Neural cell (in vitro differentiated cells): ENCODE data around the gene NAALADL1. TPM values are rescaled to one million over a fixed set of nuclear protein-coding genes. Genes with fewer than 3 reads are reported as not detected.

Experiments used
- H2AFZ ChIP-seq: fragments of 200-600, 300-800 bp; sonication (generic), shearing (Covaris generic); 2 replicates; pipeline ENCODE4 v1.6.0; 2014; ENCODE audit warnings: low read depth, mild to moderate bottlenecking, antibody characterized with exemption, low read length, moderate library complexity
- H3F3A ChIP-seq: fragments of 200-600 bp; shearing (Covaris generic); 2 replicates; pipeline ENCODE4 v1.6.1; 2016; ENCODE audit warnings: mild to moderate bottlenecking, moderate library complexity, mixed read lengths, antibody characterized with exemption, low read length; ENCODE audit not compliant: insufficient read depth, poor library complexity, severe bottlenecking
- H3K27ac ChIP-seq: fragments of 200-600, 300-800 bp; sonication (generic), shearing (Covaris generic); 2 replicates; pipeline ENCODE4 v1.5.1; 2014; ENCODE audit warnings: mild to moderate bottlenecking, low read length, moderate library complexity
- H3K27me3 ChIP-seq: fragments of 300-800, 200-600 bp; sonication (generic), shearing (Covaris generic); 2 replicates; pipeline ENCODE4 v1.6.0; 2014; ENCODE audit warnings: mild to moderate bottlenecking, low read depth, low read length, moderate library complexity; ENCODE audit not compliant: insufficient read depth
- H3K36me3 ChIP-seq: fragments of 300-800, 200-600 bp; sonication (generic), shearing (Covaris generic); 2 replicates; pipeline ENCODE4 v1.5.1; 2014; ENCODE audit warnings: mild to moderate bottlenecking, antibody characterized with exemption, low read length, moderate library complexity; ENCODE audit not compliant: insufficient read depth
- H3K4me2 ChIP-seq: fragments of 300-800, 200-600 bp; sonication (generic), shearing (Covaris generic); 2 replicates; pipeline ENCODE4 v1.6.0; 2014; ENCODE audit warnings: mild to moderate bottlenecking, low read length
- H3K4me3 ChIP-seq: fragments of 300-800, 200-600 bp; sonication (generic), shearing (Covaris generic); 2 replicates; pipeline ENCODE4 v1.5.1; 2014; ENCODE audit warnings: mild to moderate bottlenecking, low read length, moderate library complexity
- H3K79me2 ChIP-seq: fragments of 200-600 bp; shearing (Covaris generic); replicated peaks from 2 replicates; pipeline ENCODE4 v1.6.0; 2014; ENCODE audit warnings: mild to moderate bottlenecking, low read length, moderate library complexity; ENCODE audit not compliant: insufficient read depth
- H3K9ac ChIP-seq: fragments of 300-800, 200-600 bp; sonication (generic), shearing (Covaris generic); 2 replicates; pipeline ENCODE4 v1.6.1; 2016; ENCODE audit warnings: mild to moderate bottlenecking, low read length, mixed read lengths
- H3K9me2 ChIP-seq: fragments of 200-600 bp; shearing (Covaris generic); 2 replicates; pipeline ENCODE4 v1.6.1; 2016; ENCODE audit warnings: mild to moderate bottlenecking, low read length, mixed read lengths; ENCODE audit not compliant: insufficient read depth
- H3K9me3 ChIP-seq: fragments of 200-600, 300-800 bp; sonication (generic), shearing (Covaris generic); 2 replicates; pipeline ENCODE4 v1.6.1; 2016; ENCODE audit warnings: mild to moderate bottlenecking, mixed run types, low read length, moderate library complexity, mixed read lengths
- H4K20me1 ChIP-seq: fragments of 200-600 bp; shearing (Covaris generic); 2 replicates; pipeline ENCODE4 v1.6.1; 2016; ENCODE audit warnings: mild to moderate bottlenecking, mixed run types; ENCODE audit not compliant: insufficient read depth
- CTCF ChIP-seq: fragments of 450-650 bp; IDR thresholded peaks from 2 replicates; pipeline ENCODE4 v1.5.1; 2014; ENCODE audit warnings: antibody characterized with exemption, mild to moderate bottlenecking, moderate library complexity; ENCODE audit not compliant: poor library complexity, severe bottlenecking
- EP300 ChIP-seq: fragments of 450-650 bp; conservative IDR thresholded peaks from 2 replicates; pipeline ENCODE4 v1.6.1; 2014; ENCODE audit warnings: antibody characterized with exemption, mild to moderate bottlenecking, moderate library complexity; ENCODE audit not compliant: poor library complexity, severe bottlenecking
- EZH2 ChIP-seq: fragments of 200-600, 300-800 bp; shearing (Covaris generic), sonication (generic); IDR thresholded peaks from 2 replicates; pipeline ENCODE4 v1.6.1; 2014; ENCODE audit warnings: antibody characterized with exemption, low read length, borderline replicate concordance, mild to moderate bottlenecking; ENCODE audit not compliant: insufficient read depth, poor library complexity, severe bottlenecking
- MXI1 ChIP-seq: fragments of 450-650 bp; conservative IDR thresholded peaks from 2 replicates; pipeline ENCODE4 v1.6.1; 2014; ENCODE audit warnings: antibody characterized with exemption, mild to moderate bottlenecking; ENCODE audit not compliant: poor library complexity, severe bottlenecking
- POLR2AphosphoS5 ChIP-seq: IDR thresholded peaks from 2 replicates; pipeline ENCODE4 v1.6.1; 2012
- RAD21 ChIP-seq: fragments of 450-650 bp; conservative IDR thresholded peaks from 2 replicates; pipeline ENCODE4 v1.6.1; 2014; ENCODE audit warnings: antibody characterized with exemption, mild to moderate bottlenecking, moderate library complexity
- REST ChIP-seq: IDR thresholded peaks from 2 replicates; pipeline ENCODE4 v1.6.1; 2012; ENCODE audit warnings: borderline replicate concordance
- SMC3 ChIP-seq: fragments of 450-650 bp; conservative IDR thresholded peaks from 2 replicates; pipeline ENCODE4 v1.6.1; 2014; ENCODE audit warnings: antibody characterized with exemption, mild to moderate bottlenecking, moderate library complexity; ENCODE audit not compliant: poor library complexity
- TAF1 ChIP-seq: IDR thresholded peaks from 2 replicates; pipeline ENCODE4 v1.6.1; 2012; ENCODE audit warnings: low read depth
- polyA plus RNA-seq: library from polyadenylated mRNA; depleted of rRNA; stranded (reverse); fragments of >200 nt; gene quantifications from 2 replicates; pipeline ENCODE4 v1.2.3, GENCODE V29; 2014

The NAALADL1 gene
- polyA plus RNA-seq, 1 donor from 2014 or later, result not detected

DNA sequence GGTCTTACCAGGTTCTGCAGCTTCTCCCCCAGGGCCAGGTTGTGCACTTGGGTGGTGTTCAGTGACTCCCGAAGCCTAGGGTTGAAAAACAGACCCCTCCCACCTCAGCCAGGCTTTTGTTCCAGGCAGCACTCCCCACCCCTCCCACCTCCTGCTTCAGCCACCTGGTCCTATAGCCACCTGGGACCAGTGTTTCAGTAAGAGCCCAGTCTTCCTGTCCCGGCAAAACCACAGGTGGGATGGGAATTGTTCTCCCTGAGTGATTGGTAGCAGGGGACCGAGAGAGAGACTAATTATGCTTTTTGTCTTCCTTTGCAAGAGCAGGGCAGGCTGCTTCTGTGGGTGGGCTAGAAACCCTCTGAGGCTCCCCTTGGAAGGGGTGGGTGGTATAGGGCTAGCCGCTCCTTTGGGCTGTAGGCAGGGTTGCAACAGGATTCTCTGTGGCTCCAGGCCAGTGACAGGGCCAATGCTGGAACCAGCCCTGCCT, 8.5 kb upstream of the NAALADL1 start:
- no peak overlapping the region for H3K4me3 ChIP-seq
- H3K27ac ChIP-seq, result no peak overlapping the region
- H3K9me2 ChIP-seq, result no peaks in the 10 kb centered on the region
- no peaks in the 10 kb centered on the region for H3K9me3 ChIP-seq
- no peaks in the 10 kb centered on the region for H3K36me3 ChIP-seq
- H3K27me3 ChIP-seq, result no peaks in the 10 kb centered on the region
- H3K9ac ChIP-seq, result no peak overlapping the region
- no peaks in the 10 kb centered on the region for H3F3A ChIP-seq
- no peaks in the 10 kb centered on the region for H3K79me2 ChIP-seq
- H3K4me2 ChIP-seq, result no peak overlapping the region
- H4K20me1 ChIP-seq, result no peaks in the 10 kb centered on the region
- no peak overlapping the region for H2AFZ ChIP-seq
- TF ChIP-seq EP300 (no peak), EZH2 (no peak), TAF1 (no peak), SMC3 (no peak), RAD21 (no peak), POLR2AphosphoS5 (no peak), MXI1 (no peak), REST (no peak), CTCF (no peak)

DNA sequence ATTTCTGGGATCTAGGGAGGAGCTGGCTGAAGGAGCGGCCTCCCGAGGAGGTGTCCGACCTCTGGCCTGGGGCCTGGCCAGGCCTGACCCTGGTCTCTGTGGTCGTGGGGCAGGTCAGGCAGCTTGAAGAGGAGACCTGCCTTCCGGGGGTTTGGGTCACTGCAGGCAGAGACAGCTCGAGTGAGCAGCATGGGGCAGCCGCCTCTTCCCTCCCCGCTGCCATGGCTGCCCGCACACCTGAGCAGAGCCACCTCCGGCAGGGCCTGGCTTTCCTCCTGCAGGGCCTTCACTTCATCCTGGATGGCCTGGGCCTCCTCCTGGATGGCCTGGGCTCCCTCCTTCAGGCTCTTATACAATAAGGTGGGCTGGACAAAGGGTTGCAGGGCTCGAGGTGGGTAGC, 8.0 kb upstream of the NAALADL1 start:
- no peak overlapping the region for H2AFZ ChIP-seq
- no peak overlapping the region for H3K9ac ChIP-seq
- no peak overlapping the region for H3K27ac ChIP-seq
- H3K4me2 ChIP-seq, result no peak overlapping the region
- no peaks in the 10 kb centered on the region for H3K36me3 ChIP-seq
- no peaks in the 10 kb centered on the region for H3F3A ChIP-seq
- no peaks in the 10 kb centered on the region for H4K20me1 ChIP-seq
- no peaks in the 10 kb centered on the region for H3K9me3 ChIP-seq
- H3K9me2 ChIP-seq, result no peaks in the 10 kb centered on the region
- TF ChIP-seq EZH2 (no peak), SMC3 (no peak), POLR2AphosphoS5 (no peak), MXI1 (no peak), REST (no peak)
- H3K27me3 ChIP-seq, result no peaks in the 10 kb centered on the region
- no peak overlapping the region for H3K4me3 ChIP-seq
- H3K79me2 ChIP-seq, result no peaks in the 10 kb centered on the region
